Measurements from ENCODE around the gene UTF1. TPM values are rescaled to one million over a fixed set of nuclear protein-coding genes. Genes with fewer than 3 reads are reported as not detected.

Gene UTF1
- total RNA-seq, 1 experiment from 2014 or later, result not detected

DNA sequence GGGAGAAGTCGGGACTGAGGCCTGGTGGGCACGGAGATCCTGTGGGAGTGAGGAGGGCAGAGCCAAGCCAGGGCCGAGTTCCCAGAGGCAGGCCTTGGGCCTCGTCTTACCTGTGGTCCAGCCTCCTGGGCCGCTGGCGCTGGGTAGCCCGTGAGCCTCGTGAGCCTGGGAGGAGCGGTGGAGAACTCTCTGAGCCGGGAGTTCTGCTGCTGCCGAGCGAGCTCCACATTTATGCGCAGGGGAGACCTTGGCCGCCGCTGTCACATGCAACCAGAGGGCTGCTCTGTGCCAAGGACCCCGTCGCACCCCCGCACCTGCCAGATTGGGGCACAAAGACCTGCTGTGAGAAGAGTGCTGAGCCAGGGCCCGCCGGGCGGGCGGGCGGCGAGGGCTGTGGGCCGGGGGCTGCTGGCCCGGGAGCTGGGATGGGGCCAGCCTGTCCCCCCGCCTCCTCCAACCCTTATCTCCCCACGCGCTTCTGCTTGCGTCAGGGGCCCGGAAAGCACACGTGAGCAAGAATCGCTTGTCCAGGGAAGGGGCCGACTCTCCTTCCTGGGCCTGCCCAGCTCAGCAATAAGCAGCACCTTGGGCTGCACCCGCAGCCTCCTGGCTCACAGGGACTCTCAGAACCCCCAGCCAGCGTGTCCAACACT lies 17.8 kb downstream of the UTF1 start:
- H3K27me3 ChIP-seq (replicated peaks), result peaks cover 31% of the 10 kb centered on the region

DNA sequence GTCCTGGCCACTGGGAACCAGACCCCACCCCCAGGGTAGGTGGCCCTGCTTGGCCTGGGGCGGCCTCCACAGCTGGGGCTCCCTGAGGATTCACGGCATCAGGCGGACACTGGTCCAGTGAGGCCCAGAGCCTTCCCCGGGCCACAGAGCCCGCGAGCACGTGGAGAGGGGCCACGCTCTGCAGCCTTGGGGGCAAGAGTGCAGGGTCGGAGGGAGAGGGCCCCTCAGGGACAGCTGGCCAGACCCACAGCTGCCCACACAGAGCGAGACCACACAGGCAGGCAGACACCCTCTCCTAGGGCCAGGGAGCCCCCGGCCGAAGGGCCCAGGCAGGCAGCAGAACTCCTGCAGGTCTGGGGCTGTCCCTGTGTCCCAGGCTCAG lies 18.3 kb downstream of the UTF1 start:
- no peaks in the 10 kb centered on the region for H3K4me1 ChIP-seq (replicated peaks)
- H3K27me3 ChIP-seq (replicated peaks), result peaks cover 37% of the 10 kb centered on the region
- no peak overlapping the region for H3K4me3 ChIP-seq
- H3K27ac ChIP-seq, result no peak overlapping the region
- H3K36me3 ChIP-seq, result no peaks in the 10 kb centered on the region
- DNase-seq (ENCODE audit: low read depth in 1 of 2, low spot score in 2 of 2), result no peak
- H3K9me3 ChIP-seq (replicated peaks), result no peaks in the 10 kb centered on the region

More for the DNA sequence above, 17.8 kb downstream of the UTF1 start:
- Histone ChIP-seq H3K4me3 (no peak overlapping the region), H3K9me3 (replicated peaks) (no peaks in the 10 kb centered on the region), H3K36me3 (no peaks in the 10 kb centered on the region), H3K4me1 (replicated peaks) (no peaks in the 10 kb centered on the region), H3K27ac (no peak overlapping the region)
- DNase-seq (ENCODE audit: low read depth in 1 of 2, low spot score in 2 of 2), result no peak

DNA sequence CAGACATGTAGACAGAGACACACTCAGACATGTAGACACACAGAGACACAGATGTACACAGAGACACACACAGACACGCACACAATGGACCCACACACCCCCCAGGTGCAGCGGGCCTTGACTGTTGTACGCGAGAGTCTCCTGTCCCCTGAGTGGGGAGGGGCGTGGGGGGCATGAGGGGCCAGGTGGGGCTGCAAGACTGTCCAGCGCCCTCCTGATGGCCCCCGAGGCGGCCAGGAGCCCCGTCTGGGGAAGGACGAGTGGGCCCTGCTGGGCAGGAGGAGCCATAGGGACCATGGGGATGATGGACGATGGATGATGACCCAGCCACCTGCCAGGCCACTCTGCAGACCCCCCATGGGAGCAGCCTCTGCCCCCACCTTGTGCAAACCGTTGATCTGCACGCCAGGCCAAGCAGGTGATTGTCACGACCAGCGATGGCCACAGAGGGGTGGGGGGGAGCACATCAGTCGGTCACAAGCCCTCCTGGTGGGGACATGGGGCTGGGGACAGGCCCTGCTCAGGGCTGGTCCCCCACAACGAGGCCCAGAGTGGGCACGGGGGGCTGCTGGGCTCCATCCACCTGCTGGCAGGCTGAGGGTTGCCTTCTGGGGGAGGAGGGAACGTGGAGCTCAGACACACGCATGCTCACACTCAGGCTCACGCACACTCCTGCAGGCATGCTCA lies 19.2 kb downstream of the UTF1 start:
- no peaks in the 10 kb centered on the region for H3K9me3 ChIP-seq (replicated peaks)
- H3K36me3 ChIP-seq, result no peaks in the 10 kb centered on the region
- H3K27ac ChIP-seq, result no peak overlapping the region
- no peaks in the 10 kb centered on the region for H3K4me1 ChIP-seq (replicated peaks)
- no peak for DNase-seq (ENCODE audit: low read depth in 1 of 2, low spot score in 2 of 2)
- peaks cover 37% of the 10 kb centered on the region for H3K27me3 ChIP-seq (replicated peaks)
- H3K4me3 ChIP-seq, result no peak overlapping the region

DNA sequence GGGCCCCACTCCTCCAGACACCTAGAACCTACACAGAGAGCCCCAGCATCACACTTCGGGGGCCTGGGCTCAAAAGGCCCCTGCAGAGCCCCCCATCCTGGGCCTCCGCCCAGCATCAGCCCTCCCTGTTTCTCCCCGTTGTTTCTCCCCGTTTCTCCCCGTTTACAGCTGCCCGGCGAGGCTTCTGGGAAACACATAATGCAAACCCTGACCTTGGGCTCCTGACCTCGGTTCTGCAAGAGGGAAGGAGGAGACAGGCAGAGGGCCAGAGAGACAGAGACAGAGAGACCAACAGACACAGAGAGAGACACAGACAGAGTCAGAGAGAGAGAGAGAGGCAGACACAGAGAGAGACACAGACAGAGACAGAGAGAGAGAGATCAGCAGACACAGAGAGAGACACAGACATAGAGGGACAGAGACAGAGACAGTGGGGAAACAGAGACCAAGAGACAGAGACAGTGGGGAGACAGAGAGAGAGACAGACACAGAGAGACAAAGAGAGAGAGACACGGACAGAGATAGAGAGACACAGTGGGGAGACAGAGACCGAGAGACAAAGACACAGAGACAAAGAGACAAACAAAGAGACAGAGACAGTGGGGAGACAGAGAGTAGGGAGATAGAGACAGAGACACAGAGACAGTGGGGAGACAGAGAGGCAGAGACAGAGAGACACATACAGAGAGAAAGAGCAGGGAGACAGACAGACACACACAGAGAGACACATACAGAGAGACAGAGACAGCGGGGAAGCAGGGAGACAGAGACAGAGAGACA lies 20.1 kb downstream of the UTF1 start:
- no peak overlapping the region for H3K4me3 ChIP-seq
- H3K9me3 ChIP-seq (replicated peaks), result no peaks in the 10 kb centered on the region
- H3K27ac ChIP-seq, result no peak overlapping the region
- H3K36me3 ChIP-seq, result no peaks in the 10 kb centered on the region
- H3K27me3 ChIP-seq (replicated peaks), result peaks cover 37% of the 10 kb centered on the region
- no peak for DNase-seq (ENCODE audit: low read depth in 1 of 2, low spot score in 2 of 2)
- H3K4me1 ChIP-seq (replicated peaks), result no peaks in the 10 kb centered on the region

DNA sequence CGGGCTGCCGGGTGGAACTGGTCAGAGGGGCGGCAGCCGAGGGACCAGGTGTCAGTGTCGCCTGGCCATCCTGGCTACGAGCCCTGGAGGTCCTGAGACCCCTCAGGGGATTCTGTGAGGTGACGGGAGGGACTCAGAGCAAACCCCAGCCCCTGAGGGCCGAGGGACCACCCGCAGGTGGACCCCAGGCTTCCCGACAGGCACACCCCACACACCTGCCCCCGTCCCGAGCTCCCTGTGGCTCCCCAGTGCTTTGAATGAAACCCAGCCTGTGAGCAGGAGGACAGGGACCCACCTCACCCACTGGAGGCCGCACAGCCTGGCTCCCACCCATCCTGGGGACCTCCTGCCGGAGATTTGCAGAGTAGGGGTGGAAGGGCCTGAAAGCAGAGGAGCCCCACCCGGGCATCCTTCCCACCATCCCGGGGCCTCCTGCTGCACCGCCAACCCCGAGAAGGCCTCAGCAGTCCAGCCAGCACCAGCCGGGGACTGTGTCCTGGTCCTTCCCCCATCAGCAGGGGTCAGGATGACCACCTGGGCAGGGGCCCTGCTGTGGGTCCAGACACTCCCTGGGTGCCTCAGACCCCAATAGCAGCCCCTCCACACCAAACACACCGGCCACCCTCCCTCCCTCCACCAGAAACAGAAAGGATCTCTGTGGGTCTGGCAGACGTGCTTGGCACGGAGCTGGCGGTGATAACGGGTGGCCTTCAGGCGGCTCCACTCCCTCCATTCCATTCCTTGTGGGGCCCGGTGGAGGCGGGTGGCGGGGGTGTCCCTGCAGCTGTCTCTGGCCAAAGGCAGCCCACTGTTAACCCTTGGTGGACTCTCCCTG lies 21.6 kb downstream of the UTF1 start:
- peaks cover 34% of the 10 kb centered on the region for H3K27me3 ChIP-seq (replicated peaks)
- DNase-seq (ENCODE audit: low read depth in 1 of 2, low spot score in 2 of 2), result no peak
- H3K9me3 ChIP-seq (replicated peaks), result no peaks in the 10 kb centered on the region
- H3K4me1 ChIP-seq (replicated peaks), result no peaks in the 10 kb centered on the region
- H3K36me3 ChIP-seq, result no peaks in the 10 kb centered on the region
- H3K27ac ChIP-seq, result no peak overlapping the region
- H3K4me3 ChIP-seq, result no peak overlapping the region

DNA sequence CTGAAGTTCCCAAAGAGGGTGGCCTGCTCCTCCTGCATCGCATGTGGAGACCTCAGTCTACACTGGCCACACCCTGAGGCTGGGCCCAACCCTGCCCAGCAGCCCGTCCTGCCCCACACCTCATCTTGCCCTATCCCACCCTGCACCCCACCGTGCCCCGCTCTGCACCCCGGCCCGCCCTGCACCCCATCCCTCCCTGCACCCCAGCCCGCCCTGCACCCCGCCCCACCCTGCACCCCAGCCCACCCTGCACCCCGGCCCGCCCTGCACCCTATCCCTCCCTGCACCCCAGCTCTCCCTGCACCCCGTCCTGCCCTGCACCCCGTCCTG lies 22.2 kb downstream of the UTF1 start:
- H3K4me3 ChIP-seq, result no peak overlapping the region

DNA sequence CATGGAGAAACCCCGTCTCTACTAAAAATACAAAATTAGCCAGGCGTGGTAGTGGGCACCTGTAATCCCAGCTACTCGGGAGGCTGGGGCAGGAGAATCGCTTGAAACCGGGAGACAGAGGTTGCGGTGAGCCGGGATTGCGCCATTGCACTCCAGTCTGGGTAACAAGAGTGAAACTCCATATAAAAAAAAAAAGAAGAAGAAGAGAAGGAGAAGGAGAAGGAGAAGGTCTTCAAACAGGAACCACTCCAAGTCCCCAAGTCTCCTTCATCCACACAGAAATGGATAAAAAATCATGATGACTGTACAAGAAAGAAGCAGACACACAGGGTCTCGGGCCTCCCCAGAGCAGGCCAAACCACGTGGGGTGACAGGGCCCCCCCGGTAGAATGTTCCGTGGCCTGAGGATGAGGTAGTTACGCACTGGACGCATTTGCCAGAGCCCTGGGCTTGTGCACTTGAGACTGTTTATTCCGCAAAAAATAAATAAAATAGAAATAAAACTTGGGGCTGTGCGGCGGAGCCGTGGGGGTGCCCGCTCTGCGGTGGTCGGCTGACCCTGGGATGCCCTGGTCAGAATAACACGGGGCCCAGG lies 23.4 kb downstream of the UTF1 start:
- Histone ChIP-seq H3K36me3 (no peaks in the 10 kb centered on the region), H3K27ac (no peak overlapping the region), H3K4me3 (no peak overlapping the region), H3K9me3 (replicated peaks) (no peaks in the 10 kb centered on the region), H3K27me3 (replicated peaks) (peaks cover 20% of the 10 kb centered on the region), H3K4me1 (replicated peaks) (peaks cover under 1% of the 10 kb centered on the region)
- no peak for DNase-seq (ENCODE audit: low read depth in 1 of 2, low spot score in 2 of 2)

More for the DNA sequence above, 22.2 kb downstream of the UTF1 start:
- no peak for DNase-seq (ENCODE audit: low read depth in 1 of 2, low spot score in 2 of 2)
- no peaks in the 10 kb centered on the region for H3K36me3 ChIP-seq
- no peaks in the 10 kb centered on the region for H3K4me1 ChIP-seq (replicated peaks)
- H3K9me3 ChIP-seq (replicated peaks), result no peaks in the 10 kb centered on the region
- H3K27ac ChIP-seq, result no peak overlapping the region
- H3K27me3 ChIP-seq (replicated peaks), result peaks cover 32% of the 10 kb centered on the region

DNA sequence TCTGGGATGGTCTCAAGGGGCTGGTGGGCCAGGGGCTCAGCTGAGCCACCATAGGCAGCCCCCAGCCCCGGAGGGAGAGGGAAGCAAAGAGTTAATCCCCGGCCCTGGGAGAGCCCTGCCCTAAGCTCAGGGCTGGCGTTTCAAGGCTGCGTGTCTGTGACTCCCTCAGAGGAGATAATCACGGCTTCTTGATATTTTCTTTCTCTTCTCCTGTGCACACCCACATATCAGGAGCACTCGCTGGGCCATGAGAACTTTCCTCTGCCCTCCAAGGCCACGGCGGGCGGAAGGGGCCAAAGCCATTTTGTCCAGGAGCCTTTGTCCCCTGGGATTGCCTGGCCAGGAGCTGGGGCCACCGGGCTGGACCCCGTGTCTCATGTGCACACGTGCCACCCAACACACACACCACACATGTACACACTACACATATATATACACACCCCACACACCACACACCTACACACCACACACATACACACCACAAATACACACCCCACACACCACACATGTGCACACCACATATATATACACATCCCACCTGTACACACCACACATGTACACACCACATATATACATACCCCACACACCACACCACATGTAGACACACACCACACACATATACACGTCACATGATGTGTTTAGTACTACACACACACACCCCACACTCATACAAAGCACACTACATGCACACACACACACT lies 24.6 kb downstream of the UTF1 start:
- H3K27ac ChIP-seq, result no peak overlapping the region
- H3K9me3 ChIP-seq (replicated peaks), result no peaks in the 10 kb centered on the region
- peaks cover 16% of the 10 kb centered on the region for H3K27me3 ChIP-seq (replicated peaks)
- DNase-seq (ENCODE audit: low read depth in 1 of 2, low spot score in 2 of 2), result no peak
- peaks cover 12% of the 10 kb centered on the region for H3K4me1 ChIP-seq (replicated peaks)
- no peak overlapping the region for H3K4me3 ChIP-seq
- no peaks in the 10 kb centered on the region for H3K36me3 ChIP-seq

DNA sequence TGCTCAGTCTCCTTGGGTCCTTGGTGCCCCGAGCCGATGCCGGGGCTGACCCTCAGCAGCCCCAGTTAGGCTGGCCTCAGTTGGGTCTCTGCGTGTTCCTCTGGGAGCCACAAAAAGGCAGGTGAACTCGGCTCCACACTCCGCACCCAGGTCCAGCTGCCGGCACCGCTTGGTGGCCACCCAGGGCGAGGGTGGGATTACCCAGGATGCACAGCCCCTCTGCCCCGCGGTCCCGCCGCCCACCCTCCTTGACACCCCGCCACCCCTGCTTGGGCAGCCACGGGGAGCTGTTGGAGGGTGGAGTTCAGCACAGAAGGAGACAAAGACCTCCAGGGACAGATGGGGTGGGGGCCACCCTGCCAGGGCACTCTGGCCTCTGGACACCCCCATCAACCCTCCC lies 25.3 kb downstream of the UTF1 start:
- Histone ChIP-seq H3K9me3 (replicated peaks) (no peaks in the 10 kb centered on the region), H3K27me3 (replicated peaks) (peaks cover 13% of the 10 kb centered on the region), H3K4me1 (replicated peaks) (peaks cover 18% of the 10 kb centered on the region), H3K4me3 (no peak overlapping the region), H3K36me3 (no peaks in the 10 kb centered on the region), H3K27ac (no peak overlapping the region)
- DNase-seq (ENCODE audit: low read depth in 1 of 2, low spot score in 2 of 2), result no peak

DNA sequence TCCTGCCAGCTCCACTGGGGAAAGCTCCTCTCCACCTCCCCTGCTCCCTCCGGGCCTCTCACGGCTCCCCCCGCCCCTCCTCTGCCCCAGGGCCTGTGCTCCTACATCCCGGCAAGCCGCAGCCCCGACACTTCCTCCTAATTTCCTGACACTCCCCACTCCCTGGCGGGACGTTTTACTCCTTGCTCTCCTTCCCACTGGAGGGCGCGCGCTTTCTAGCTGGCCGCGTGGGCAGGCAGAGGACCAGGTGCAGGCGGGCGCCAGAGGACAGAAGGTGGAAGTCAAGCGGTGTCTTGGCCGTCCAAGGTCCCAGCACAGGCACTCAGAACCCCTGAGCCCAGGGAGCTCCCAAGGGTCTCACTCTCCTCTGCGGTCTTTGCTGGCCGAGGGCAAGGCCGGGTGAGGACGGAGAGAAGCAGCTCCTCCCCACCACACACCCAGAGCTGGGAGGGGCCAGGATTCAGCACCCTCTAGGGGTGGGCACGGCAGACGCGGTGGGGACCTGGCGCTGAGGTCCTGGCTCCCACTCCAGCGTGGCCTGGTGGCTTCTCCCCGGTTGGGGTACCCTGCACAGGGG lies 27.6 kb downstream of the UTF1 start:
- peaks cover 25% of the 10 kb centered on the region for H3K4me1 ChIP-seq (replicated peaks)
- H3K36me3 ChIP-seq, result peaks cover 2% of the 10 kb centered on the region; the same call in 1 of the 2 replicates
- peaks cover 3% of the 10 kb centered on the region; the same call in 1 of the 2 replicates for H3K9me3 ChIP-seq (replicated peaks)
- no peak for DNase-seq (ENCODE audit: low read depth in 1 of 2, low spot score in 2 of 2)
- H3K27ac ChIP-seq, result no peak overlapping the region
- no peak overlapping the region for H3K4me3 ChIP-seq
- peaks cover 7% of the 10 kb centered on the region; the same call in 1 of the 2 replicates for H3K27me3 ChIP-seq (replicated peaks)

DNA sequence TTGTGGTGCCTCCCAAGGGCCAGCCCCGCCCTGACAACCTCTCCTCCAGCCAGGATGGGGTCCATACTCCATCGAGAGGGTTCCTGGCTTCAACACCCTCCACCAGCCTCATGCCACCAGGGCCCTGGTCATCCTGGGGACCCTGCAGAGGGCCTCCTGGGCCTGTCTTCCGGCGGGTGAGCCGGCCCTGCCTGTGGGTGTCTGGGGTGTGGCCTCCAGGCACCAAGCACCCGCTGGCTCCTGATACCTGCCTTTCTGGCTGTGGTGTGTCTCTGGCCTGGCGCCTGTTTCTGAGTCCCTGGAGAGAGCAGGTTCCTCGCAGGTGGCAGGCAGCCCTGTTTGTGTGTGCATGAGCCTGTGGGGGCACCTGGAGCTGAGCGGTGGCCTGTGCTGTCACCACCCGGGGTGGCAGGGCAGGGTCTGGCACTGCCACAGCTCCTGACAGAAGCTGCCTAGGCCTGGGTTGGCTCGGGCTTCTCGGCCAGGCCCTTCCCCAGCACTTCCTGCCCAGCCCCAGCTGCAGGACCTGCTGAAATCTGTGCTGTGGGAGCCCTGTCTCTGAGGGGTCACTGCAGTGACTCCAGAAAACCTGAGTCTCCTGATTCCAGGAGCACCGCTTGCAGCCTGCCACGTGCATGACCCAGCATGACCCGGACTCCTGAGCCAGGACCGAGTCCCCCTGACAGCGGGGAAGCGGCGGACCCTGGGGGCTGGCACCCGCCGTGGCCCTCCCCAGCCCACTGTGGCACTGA lies 28.2 kb downstream of the UTF1 start:
- Histone ChIP-seq H3K9me3 (replicated peaks) (peaks cover 3% of the 10 kb centered on the region; the same call in 1 of the 2 replicates), H3K4me1 (replicated peaks) (peaks cover 25% of the 10 kb centered on the region), H3K27me3 (replicated peaks) (peaks cover under 1% of the 10 kb centered on the region; the same call in 1 of the 2 replicates), H3K27ac (no peak overlapping the region), H3K4me3 (no peak overlapping the region), H3K36me3 (peaks cover 2% of the 10 kb centered on the region; the same call in 1 of the 2 replicates)
- DNase-seq (ENCODE audit: low read depth in 1 of 2, low spot score in 2 of 2), result no peak

Measured in SJSA1 (cell line).